Measurements from ENCODE around the gene SYTL3.

The SYTL3 gene

DNA sequence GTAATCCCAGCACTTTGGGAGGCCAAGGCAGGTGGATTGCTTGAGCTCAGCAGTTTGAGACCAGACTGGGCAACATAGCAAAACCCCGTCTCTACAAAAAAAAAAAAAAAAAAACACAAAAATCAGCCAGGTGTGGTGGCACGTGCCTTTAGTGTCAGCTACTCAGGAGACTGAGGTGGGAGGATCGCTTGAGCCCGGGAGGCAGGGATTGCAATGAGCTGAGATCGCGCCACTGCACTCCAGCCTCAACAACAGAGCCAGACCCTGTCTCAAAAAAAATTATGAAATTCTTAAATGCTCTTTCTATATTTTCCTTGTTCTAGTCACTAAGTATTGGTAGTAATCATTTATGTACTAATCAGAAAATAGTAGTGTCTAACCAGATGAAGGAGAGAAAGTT is 30.6 kb downstream of the SYTL3 start:
- DNase-seq (ENCODE audit: low spot score) = no peak
- TF ChIP-seq, protein P1, sequence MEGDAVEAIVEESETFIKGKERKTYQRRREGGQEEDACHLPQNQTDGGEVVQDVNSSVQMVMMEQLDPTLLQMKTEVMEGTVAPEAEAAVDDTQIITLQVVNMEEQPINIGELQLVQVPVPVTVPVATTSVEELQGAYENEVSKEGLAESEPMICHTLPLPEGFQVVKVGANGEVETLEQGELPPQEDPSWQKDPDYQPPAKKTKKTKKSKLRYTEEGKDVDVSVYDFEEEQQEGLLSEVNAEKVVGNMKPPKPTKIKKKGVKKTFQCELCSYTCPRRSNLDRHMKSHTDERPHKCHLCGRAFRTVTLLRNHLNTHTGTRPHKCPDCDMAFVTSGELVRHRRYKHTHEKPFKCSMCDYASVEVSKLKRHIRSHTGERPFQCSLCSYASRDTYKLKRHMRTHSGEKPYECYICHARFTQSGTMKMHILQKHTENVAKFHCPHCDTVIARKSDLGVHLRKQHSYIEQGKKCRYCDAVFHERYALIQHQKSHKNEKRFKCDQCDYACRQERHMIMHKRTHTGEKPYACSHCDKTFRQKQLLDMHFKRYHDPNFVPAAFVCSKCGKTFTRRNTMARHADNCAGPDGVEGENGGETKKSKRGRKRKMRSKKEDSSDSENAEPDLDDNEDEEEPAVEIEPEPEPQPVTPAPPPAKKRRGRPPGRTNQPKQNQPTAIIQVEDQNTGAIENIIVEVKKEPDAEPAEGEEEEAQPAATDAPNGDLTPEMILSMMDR (IDR thresholded peaks at IDR 0.05) = no peak

DNA sequence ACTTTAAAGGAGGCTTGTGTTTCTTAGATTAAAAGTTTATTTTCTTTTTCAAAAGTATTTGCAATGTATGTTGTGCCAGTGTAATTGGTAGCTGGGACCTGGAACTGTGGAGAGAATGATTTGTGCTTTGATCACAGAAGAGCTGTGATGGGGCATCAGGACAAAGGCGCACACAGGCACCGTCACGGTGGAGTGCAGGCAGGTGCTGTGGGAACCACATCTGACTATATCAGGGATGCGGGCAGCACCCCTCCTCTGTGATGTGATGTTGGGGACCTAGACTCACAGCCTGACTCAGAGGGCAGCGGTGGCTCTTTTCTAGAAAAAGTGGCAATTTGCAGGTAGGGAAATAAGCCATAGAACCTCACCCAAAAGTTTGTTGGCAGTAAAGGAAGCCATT is 34.5 kb downstream of the SYTL3 start:
- Histone ChIP-seq H3K4me3 (no peak overlapping the region), H3K27ac (no peak overlapping the region)
- TF ChIP-seq, protein P1 (IDR thresholded peaks at IDR 0.05) = no peak
- peak; percentile 46 for DNase-seq (ENCODE audit: low spot score)

More for the DNA sequence above, 30.6 kb downstream of the SYTL3 start:
- Histone ChIP-seq H3K4me3 (no peak overlapping the region), H3K27ac (no peak overlapping the region)

DNA sequence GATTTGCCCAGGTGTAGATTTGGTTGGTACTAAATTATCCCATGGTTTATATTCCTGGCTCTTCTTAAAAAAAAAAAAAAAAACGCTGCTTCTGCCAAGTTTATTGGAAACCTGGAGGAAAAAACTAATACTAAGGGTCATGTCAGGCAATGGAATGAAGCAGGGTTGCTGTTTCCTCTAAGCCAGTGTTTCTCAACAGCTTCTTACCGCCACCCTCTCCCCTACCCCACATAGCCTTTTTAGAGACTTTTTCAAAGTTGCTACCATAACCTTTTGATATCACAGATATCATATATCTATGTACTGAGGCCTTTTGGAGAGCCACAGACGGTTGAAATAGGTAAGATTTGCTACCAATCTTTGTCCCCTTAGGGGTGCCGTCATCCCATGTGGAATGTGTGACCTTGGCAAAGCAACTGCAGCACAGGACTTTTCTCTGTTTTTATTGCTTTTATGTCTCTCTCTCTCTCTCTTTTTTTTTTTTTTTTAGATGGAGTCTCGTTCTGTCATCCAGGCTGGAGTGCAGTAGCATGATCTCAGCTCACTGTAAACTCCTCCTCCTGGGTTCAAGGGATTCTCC is 35.0 kb downstream of the SYTL3 start:
- TF ChIP-seq, protein P1 (IDR thresholded peaks at IDR 0.05) = no peak
- no peak overlapping the region for H3K4me3 ChIP-seq
- no peak overlapping the region for H3K27ac ChIP-seq
- peak; percentile 5 for DNase-seq (ENCODE audit: low spot score)

DNA sequence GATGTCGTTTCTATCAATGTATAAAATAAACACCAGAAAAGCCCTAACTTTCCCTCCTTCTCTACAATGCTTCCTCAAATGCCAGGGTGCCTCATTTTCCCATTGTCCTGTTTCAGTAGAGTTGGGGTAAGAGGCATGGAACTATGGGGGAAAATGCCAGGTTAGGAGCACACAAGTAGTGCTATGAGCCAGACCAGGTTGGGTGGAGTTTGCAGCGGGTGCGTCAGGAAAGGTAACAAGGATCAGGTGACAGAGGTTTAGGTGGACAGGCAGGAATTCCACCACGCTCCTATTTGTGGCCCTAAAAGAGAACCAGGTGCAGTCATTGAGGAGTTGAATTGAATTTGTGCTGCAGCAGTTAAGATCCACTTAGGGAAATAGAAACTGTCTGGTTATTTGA is 36.5 kb downstream of the SYTL3 start:
- Histone ChIP-seq H3K4me3 (no peak overlapping the region), H3K27ac (peak overlapping the region in 1 of 2 donors; percentile 42)
- peak; percentile 53 for DNase-seq (ENCODE audit: low spot score)
- TF ChIP-seq, protein P1 (IDR thresholded peaks at IDR 0.05) = no peak

DNA sequence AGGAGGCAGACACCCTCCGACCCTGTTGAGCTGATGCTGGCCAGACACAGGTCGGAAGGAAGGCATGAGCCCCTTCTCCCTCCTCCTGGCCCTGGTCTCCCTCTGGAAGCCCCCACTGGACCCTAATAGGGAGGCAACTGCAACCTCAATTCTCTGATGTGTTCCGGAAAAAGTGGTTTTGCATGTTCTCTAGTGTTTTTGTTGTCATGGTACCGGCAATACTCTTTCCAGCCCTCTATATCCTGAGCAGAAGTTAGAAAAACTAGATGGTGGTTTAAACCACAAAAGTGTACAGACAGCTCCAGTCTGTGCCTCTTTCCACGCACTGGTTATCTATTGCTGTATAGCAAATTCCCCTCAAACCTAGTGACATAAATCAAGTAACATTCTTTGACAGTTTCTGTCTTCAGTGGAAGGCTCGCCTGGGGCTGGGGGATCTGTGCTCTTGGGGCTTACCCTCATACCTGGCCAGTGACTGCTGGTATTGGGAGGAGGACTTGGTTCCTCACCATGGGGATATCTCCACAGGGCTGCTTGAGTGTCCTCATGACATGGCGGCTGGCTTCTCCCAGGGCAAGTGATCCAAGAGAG is 37.0 kb downstream of the SYTL3 start:
- peak overlapping the region in 1 of 2 donors; percentile 42 for H3K27ac ChIP-seq

DNA sequence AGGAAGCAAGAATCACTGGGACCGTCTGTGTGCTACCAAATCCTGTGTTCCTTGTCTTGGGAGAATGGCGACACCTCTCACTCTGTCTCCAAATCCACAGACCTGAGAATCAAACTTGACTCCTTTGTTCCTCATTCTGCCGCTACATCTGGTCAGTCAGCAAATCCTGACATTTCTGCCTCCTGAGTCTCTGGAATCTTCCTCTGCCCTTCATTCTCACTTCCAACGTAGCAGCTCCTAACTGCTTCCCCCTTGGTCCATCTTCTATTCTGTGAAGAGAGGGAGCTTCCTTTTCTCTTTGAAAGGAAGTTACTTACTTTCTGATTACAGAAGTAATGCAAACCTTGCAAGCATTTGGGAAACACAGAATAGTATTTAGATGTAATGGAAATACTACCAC is 37.7 kb downstream of the SYTL3 start:
- TF ChIP-seq, protein P1 (IDR thresholded peaks at IDR 0.05) = no peak
- Histone ChIP-seq H3K4me3 (no peak overlapping the region), H3K27ac (peak overlapping the region in 1 of 2 donors; percentile 42)
- no peak for DNase-seq (ENCODE audit: low spot score)

More for the DNA sequence above, 37.0 kb downstream of the SYTL3 start:
- TF ChIP-seq, protein P1 (IDR thresholded peaks at IDR 0.05) = no peak
- peak; percentile 70 for DNase-seq (ENCODE audit: low spot score)
- no peak overlapping the region for H3K4me3 ChIP-seq

DNA sequence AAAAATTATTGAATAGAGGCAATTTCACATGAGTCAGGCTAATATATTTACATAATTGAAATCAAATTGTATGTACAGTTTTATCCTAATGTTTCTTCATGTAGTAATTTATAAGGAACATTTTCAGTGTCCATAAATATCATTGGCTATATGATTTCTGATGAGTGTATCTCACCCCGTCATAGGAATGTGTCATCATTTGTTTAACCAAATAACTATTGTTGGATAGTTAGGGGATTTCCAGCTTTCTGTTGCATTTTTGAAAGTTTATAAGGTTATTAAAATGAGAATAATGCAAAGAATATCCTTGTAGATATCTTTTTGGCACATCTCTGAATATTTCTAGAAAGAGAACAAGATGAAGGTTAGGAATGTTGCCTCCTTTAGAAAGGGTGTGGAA is 39.0 kb downstream of the SYTL3 start:
- DNase-seq (ENCODE audit: low spot score) = no peak
- Histone ChIP-seq H3K4me3 (no peak overlapping the region), H3K27ac (no peak overlapping the region)
- TF ChIP-seq, protein P1 (IDR thresholded peaks at IDR 0.05) = no peak

All from coronary artery (tissue), 2 donors.